Cardiac muscle cell (in vitro differentiated cells and primary cell): Measurements from ENCODE around the gene MARCHF6. TPM values are rescaled to one million over a fixed set of nuclear protein-coding genes. Genes with fewer than 3 reads are reported as not detected.
A peak's percentile ranks its signal among the peaks of the same experiment; 100 is the strongest.
"Not testable (repeated sequence)": the region's sequence is repeated elsewhere in the genome, so short reads cannot be mapped to it uniquely, and the experiment has no call there.

Experiments used
- DNase-seq, 2 donors: peaks; one replicate each; pipeline versions ENCODE4 v3.0.0 to v3.0.0-alpha.2; 2010 to 2017; ENCODE audit warnings: low read depth in 1 of 2, low spot score in 1 of 2
- H3K27ac ChIP-seq: fragments of 200-600 bp; sonication (generic); 2 replicates; pipeline ENCODE4 v1.5.1; 2016
- H3K27me3 ChIP-seq: fragments of 200-600 bp; sonication (generic); 2 replicates; pipeline ENCODE4 v1.6.0; 2016; ENCODE audit warnings: control low read depth
- H3K36me3 ChIP-seq: fragments of 200-600 bp; sonication (generic); 2 replicates; pipeline ENCODE4 v1.5.1; 2016; ENCODE audit warnings: control low read depth
- H3K4me1 ChIP-seq: fragments of 200-600 bp; sonication (generic); 2 replicates; pipeline ENCODE4 v1.8.1; 2017; ENCODE audit warnings: low read depth, mild to moderate bottlenecking, mixed run types
- H3K4me3 ChIP-seq: fragments of 200-600 bp; sonication (generic); 2 replicates; pipeline ENCODE4 v1.5.1; 2016; ENCODE audit warnings: mild to moderate bottlenecking
- H3K9me3 ChIP-seq: fragments of 200-600 bp; sonication (generic); 2 replicates; pipeline ENCODE4 v1.5.1; 2017; ENCODE audit warnings: low read depth, mild to moderate bottlenecking, control low read depth
- polyA plus RNA-seq: library from polyadenylated mRNA; unstranded; fragments of >200 nt; fragmentation: Nextera tagmentation; extraction: Ambion mirVana; gene quantifications from 2 replicates; pipeline ENCODE4 v1.2.1, GENCODE V29; 2016
- total RNA-seq: library from RNA; depleted of rRNA; stranded (reverse); fragments of >200 nt; gene quantifications from 2 replicates; pipeline ENCODE4 v1.2.3, GENCODE V29; 2016
- TF ChIP-seq, protein P1 (sequence below): IDR thresholded peaks from 2 replicates; pipeline ENCODE4 v1.5.1; 2012; ENCODE audit warnings: low read depth, mild to moderate bottlenecking, low read length

MARCHF6 gene
- total and polyA plus RNA-seq, 2 experiments from 2014 or later, result 56.8 to 75.1 TPM

DNA sequence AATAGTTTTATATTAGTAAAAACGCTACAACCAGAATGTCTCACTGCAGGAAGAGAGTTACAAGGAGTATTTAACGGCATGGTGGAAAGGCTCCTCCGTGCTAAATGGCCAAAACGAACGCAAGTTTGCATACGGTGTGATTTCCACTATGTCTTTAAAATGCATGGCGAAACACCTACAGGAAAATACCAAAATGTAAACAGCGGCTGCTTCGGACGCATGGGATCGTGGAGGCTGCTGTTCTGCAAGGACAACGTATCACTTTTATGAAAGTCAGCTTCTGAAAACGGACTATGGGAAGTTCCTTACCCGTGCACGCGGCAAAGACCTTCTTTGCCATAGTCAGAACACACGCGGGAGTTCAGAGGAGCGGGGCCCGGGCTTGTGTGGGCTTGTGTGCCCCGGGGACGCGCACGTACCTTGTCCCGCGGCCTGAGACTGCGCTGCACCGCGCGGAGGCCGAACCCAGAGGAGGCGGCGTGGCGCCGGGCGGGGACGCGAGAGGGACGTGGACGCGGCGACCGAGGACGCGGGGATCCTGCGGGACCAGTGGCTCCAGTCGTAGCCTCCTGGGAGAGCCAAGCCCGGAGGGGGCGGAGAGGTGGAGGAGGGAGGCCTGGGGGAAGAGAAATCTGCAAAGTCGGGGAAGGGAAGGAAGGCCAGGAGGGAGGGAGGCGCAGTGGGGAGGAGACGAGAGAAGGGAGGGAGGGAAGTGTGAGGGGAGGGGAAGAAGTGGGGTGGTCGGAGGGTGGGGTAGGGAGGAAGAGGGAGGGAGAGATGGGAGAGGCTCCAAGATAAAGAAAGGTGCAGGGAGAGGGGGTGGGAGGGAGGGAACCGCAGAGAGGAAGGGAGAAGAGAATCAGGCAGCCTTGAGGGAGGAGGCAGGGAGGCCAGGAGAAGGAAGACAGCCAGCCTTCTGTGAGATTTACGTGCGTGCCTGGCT is 46.0 kb upstream of the MARCHF6 start, which contains the start of gene CMBL:
Gene CMBL, minus strand, starts transcription at position 697 of the 943 bp plus-strand sequence. CDS start 17,140 bp downstream, outside the sequence.
- no peak within 1 kb of the TSS for H3K27ac ChIP-seq
- peak within 1 kb of the TSS; percentile 8 for H3K4me3 ChIP-seq
- peak; percentile 37 to 72 for DNase-seq
- no peaks in the 10 kb centered on the region for H3K9me3 ChIP-seq
- H3K36me3 ChIP-seq, result no peaks in the 10 kb centered on the region
- TF ChIP-seq, protein P1, sequence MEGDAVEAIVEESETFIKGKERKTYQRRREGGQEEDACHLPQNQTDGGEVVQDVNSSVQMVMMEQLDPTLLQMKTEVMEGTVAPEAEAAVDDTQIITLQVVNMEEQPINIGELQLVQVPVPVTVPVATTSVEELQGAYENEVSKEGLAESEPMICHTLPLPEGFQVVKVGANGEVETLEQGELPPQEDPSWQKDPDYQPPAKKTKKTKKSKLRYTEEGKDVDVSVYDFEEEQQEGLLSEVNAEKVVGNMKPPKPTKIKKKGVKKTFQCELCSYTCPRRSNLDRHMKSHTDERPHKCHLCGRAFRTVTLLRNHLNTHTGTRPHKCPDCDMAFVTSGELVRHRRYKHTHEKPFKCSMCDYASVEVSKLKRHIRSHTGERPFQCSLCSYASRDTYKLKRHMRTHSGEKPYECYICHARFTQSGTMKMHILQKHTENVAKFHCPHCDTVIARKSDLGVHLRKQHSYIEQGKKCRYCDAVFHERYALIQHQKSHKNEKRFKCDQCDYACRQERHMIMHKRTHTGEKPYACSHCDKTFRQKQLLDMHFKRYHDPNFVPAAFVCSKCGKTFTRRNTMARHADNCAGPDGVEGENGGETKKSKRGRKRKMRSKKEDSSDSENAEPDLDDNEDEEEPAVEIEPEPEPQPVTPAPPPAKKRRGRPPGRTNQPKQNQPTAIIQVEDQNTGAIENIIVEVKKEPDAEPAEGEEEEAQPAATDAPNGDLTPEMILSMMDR, result no peak
- H3K4me1 ChIP-seq, result no peaks in the 10 kb centered on the region
- peaks cover 4% of the 10 kb centered on the region for H3K27me3 ChIP-seq

DNA sequence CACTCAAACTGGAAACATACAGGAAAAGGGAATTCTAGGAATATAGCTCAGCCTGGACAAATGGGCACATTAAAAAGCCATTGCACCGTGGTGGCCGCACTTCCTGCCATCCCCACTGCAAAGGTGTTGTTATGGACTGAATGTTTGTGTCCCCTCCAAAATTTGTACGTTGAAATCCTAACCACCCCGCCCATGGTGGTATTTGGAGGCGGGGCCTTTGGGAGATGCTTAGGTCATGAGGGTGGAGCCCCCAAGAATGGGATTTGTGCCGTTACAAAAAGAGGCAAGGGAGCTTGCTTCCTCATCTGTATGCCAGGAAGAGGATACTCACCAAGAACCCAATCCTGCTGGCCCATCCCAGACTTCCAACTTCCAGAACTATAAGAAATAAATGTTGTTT is 44.7 kb upstream of the MARCHF6 start:
- no peak overlapping the region for H3K27ac ChIP-seq
- no peak overlapping the region for H3K4me3 ChIP-seq
- H3K36me3 ChIP-seq, result no peaks in the 10 kb centered on the region
- no peaks in the 10 kb centered on the region for H3K9me3 ChIP-seq
- no peaks in the 10 kb centered on the region for H3K4me1 ChIP-seq
- H3K27me3 ChIP-seq, result peaks cover 4% of the 10 kb centered on the region
- no peak for DNase-seq
- TF ChIP-seq, protein P1, result no peak

DNA sequence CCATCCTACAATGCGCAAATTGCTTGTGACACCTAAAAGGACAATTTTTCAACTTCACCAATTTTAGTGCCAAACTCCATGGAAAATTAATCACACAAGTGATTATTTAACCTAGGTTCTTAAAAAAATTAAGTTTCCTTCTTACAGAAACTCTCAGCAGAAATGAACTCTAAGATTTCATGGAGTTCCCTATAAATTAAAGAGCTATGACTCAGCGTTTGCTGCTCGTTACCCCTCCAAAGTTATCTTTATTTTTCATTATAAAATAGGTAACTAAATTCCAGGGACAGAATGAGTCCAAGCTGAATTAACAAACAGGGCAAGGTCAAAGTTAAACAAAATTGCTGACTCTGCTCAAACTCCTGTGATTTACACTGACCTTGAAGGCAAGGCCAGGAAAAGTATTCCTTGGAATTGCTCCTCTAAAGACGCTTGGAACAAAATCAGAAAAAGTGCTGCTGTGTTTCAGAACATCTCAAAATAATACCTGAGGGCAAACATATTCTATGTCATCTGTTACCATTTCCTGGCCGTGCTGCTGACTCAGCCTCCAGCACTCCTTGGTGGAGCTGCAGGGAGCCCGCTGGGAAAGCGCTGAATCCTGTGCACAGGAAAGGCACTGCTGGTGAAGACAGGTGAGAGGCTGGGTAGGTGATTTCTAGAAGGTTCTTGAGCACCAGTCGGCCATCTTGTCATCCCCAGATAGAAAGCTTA is 43.3 kb upstream of the MARCHF6 start:
- TF ChIP-seq, protein P1, result no peak
- Histone ChIP-seq H3K4me3 (no peak overlapping the region), H3K36me3 (no peaks in the 10 kb centered on the region), H3K9me3 (no peaks in the 10 kb centered on the region), H3K4me1 (no peaks in the 10 kb centered on the region), H3K27ac (no peak overlapping the region), H3K27me3 (peaks cover 4% of the 10 kb centered on the region)
- no peak for DNase-seq

DNA sequence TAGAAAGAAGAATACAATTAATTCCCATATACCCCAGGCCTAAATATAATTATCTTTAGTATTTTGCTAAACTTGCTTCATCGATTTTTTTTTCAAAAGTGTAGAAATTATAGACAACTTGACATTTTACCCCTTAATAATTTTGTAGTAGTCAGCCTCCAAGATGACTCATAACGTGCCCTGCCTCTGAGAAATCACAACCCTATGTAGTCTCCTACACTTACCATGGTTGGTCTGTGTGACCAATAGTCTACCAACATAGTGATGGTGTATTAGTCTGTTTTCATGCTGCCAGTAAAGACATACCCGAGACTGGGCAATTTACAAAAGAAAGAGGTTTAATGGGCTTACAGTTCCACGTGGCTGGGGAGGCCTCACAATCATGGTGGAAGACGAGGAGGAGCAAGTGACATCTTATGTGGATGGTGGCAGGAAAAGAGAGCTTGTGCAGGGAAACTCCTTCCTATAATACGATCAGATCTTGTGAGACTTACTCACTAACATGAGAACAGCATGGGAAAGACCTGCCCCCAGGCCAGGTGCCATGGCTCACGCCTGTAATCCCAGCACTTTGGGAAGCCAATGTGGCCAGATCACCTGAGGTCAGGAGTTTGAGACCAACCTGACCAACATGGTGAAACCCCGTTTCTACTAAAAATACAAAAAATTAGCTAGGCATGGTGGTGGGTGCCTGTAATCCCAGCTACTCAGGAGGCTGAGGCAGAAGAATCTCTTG is 42.5 kb upstream of the MARCHF6 start:
- DNase-seq, H3K36me3 ChIP-seq, H3K9me3 ChIP-seq, H3K27me3 ChIP-seq, H3K4me3 ChIP-seq, H3K27ac ChIP-seq, H3K4me1 ChIP-seq: not testable (repeated sequence)

DNA sequence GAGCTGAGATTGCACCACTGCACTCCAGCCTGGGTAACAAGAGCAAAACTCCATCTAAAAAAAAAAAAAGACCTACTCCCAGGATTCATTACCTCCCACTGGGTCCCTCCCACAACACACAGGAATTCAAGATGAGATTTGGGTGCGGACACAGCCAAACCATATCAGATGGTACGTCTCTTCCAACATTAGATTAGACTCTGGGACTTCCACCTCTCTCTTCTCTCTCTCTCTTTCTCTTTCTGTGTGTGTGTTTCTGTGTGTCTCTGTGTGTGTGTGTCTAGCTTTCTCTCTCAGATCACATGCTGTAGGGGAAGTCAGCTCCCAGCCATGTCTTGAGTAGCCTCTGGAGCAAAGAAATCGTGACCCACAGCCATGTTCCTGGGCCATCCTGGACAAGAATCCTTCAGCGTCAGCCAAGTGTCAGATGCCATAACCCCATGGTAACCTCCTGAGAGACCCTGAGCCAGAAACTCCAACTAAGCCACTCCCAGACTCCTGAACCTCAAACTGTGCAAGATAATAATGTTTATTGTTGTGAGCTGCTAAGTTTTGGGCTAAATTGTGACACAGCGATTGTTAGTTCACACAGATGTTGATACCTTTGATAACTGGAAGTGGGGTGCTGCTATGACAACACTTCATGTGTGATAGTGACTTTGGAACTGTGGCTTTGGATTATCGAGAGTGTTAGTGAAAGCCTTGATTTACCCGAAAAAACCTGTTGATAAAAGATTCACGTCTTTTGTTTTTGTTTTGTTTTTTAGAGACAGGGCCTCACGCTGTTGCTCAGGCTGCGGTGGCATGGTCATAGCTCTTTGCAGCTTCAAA is 41.7 kb upstream of the MARCHF6 start:
- TF ChIP-seq, protein P1, result no peak
- H3K27ac ChIP-seq, result no peak overlapping the region
- H3K27me3 ChIP-seq, result peaks cover 4% of the 10 kb centered on the region

More for the DNA sequence above, 41.7 kb upstream of the MARCHF6 start:
- no peaks in the 10 kb centered on the region for H3K9me3 ChIP-seq
- no peaks in the 10 kb centered on the region for H3K4me1 ChIP-seq
- H3K4me3 ChIP-seq, result no peak overlapping the region
- DNase-seq, result peak in 1 of 2 donors; percentile 31
- no peaks in the 10 kb centered on the region for H3K36me3 ChIP-seq
